HPDE6-E6E7 (cell line): ENCODE measurements around the gene CLIP1.
A peak's percentile ranks its signal among the peaks of the same experiment; 100 is the strongest.
"Not testable (repeated sequence)": the region's sequence is repeated elsewhere in the genome, so short reads cannot be mapped to it uniquely, and the experiment has no call there.

Experiments used
- DNase-seq: peaks from one replicate; pipeline ENCODE4 v3.0.0; 2011; ENCODE audit warnings: missing footprints; ENCODE audit errors: extremely low spot score

CLIP1 gene

DNA sequence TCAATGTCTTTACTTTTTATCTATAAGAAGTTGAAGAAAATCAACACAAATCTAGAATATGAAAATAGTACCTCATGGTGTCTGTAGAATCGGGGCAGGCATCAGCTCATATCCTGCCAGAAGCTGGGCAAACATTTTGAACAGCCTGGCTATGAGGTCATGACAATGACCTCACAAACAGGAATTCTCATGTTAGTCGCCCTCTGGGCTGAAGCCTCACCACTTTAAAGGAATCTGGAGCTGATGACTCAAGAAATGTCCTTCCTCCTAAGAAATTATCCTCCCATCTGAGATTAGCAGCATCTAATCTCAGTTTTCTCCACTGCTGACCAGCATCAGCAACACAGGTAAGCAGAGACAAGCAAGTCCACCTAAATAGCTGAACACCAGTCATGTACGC is 27.1 kb downstream of the CLIP1 start:
- peak; percentile 35 for DNase-seq

- no peak for DNase-seq
These were observed 27.8 kb downstream of the CLIP1 start for GRCh38 chr12:122394626-122395194.

- DNase-seq: no peak
These were observed 28.7 kb downstream of the CLIP1 start for GRCh38 chr12:122393817-122394216.

DNA sequence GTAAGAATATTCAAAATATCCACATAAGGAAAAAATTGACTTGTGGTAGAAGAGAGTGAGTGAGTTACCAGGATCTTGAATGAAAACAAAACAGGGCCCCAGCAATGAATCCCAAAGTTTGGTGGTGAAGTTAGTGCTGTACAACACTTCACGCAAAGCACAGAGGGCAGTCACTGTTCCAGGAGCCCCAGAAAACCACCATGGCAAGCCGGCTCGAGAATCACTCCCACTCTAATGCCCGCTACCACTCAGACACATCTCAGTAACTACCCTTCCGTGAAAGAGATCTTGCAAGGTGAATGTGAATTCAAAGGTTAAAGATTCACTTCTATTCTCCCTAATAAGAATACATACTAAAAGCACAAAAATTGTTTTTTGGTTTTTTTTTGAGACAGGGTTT is 30.1 kb downstream of the CLIP1 start:
- no peak for DNase-seq

- DNase-seq: no peak
These were observed 32.8 kb downstream of the CLIP1 start for GRCh38 chr12:122389677-122390076.

- DNase-seq: no peak
These were observed 34.6 kb downstream of the CLIP1 start for GRCh38 chr12:122387887-122388286.

DNA sequence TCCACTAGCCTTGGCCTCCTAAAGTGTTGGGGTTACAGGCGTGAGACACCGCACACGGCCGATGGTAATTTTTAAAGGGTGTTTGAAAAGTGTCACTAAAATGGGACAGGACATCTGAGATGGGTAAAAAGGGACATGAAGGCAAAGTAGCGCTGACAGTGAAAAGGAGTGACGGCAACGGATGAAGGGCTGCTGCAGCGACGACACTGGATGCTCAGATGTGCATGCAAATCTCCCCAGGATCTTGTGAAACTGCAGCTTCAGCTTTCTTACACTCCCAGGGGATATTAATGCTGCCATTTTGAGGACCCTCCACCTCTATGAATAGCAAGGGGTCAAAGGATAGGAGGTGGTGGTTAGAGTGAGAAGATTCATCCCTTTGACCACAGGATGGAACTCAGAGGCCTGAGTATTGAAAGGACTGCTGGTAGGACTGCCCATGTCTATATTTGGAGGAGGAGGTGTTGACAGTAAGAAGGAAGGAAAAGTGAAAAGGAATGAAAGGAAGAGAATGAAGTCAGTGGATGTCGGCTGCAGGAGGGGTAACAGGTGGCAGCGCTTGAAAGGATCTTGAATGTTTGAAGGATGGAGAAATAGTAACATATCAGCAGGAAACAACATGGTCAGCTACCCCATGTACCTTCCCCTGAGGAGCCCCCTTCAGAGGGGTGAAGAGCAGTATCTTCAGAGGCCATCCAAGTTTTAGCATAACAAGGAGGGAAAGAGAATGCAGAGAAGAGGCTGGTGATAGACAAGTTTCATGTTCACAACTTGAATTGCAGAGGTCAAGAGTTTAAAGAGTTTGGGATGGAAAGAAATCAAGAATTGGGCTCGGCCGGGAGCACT is 37.1 kb downstream of the CLIP1 start:
- no peak for DNase-seq

GRCh38 chr12:122382919-122383350 is 39.5 kb downstream of the CLIP1 start:
- no peak for DNase-seq

DNA sequence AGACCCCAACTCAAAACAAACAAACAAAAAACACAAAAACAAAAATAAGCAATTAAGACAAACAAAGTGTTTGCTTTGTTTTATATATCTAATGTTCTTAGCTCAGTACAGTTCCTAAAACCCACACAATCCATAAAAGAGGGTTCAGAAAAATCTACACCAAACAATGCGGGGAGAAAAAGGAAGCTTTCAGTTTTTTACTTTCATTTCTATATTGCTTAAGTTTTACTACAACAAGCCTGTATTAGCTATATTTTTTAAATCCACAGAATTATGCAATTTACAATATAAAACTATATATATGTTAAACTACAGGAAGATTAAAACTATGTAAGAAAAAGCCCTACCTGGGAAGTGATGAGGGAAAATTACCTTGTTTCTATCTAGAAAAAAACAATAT is 41.4 kb downstream of the CLIP1 start:
- no peak for DNase-seq

- DNase-seq: not testable (repeated sequence)
These were observed 45.7 kb downstream of the CLIP1 start for GRCh38 chr12:122376751-122377150.

GRCh38 chr12:122374707-122375106 is 47.8 kb downstream of the CLIP1 start:
- DNase-seq: no peak

GRCh38 chr12:122371475-122372045 is 50.9 kb downstream of the CLIP1 start:
- DNase-seq: no peak

DNA sequence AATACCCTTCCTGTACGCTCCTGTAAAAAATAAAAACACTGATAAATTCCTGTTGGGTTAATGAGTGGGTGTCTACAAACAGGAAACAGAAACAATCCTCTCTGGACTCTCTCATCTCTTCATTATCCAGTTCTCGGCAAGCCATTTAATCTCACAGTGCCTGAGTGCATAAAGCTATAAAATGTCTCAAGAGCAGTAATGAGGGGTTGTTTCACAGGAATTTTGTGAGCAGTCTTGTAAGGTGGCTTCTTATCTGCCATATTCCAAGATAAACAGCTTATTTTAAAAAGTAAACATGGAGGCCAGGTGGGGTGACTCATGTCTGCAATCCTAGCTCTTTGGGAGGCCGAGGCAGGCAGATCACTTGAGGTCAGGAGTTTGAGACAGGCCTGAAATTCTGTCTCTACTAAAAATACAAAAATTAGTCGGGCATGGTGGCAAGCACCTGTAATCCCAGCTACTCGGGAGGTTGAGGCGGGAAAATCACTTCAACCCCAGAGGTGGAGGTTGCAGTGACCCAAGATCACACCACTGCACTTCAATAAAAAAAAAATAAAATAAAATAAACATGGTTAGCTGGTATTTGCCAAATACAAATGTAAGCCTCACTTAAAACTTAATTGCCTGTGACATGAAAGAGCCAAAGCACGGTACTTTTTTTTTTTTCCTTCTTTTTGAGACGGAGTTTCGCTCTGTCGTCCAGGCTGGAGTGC is 54.0 kb downstream of the CLIP1 start:
- no peak for DNase-seq

DNA sequence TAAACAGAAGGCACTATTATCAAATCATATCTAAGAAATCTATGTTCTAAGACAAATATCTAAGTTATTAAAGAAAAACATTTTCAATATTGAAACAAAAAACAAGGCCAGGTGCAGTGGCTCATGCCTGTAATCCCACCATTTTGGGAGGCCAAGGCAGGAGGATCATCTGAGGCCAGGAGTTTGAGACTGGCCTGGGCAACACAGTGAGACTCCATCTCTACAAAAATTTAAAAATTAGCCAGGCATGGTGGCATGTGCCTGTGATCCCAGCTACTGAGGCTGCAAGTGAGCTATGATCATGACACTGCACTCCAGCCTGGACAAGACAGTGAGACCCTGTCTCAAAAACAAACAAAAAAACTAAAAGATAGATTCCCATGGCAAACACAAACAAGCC is 54.8 kb downstream of the CLIP1 start:
- not testable (repeated sequence) for DNase-seq

GRCh38 chr12:122366685-122367475 is 55.6 kb downstream of the CLIP1 start:
- DNase-seq: peak; percentile 84

- DNase-seq: not testable (repeated sequence)
These were observed 57.2 kb downstream of the CLIP1 start for GRCh38 chr12:122365226-122365625.

GRCh38 chr12:122363782-122364181 is 58.7 kb downstream of the CLIP1 start:
- DNase-seq: no peak

- DNase-seq: no peak
These were observed 59.7 kb downstream of the CLIP1 start for GRCh38 chr12:122362755-122363154.

DNA sequence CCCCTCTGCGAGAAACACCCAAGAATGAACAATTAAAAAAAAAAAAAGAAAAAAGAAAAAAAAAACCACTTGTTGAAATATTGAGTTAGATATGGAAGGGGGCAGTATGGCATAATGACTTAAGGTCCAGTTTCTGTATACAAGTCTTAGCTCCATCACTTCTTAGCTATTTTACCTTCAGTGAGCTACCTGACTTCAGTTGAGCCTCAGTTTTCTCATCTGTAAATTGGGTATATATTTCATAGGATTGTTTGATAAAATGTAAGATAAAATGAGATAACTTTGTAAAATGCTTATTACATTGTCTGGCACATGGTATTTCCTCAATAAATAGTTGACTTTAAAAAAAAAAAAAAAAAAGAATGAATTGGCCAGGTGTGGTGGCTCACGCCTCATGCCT is 64.1 kb downstream of the CLIP1 start:
- DNase-seq: not testable (repeated sequence)

DNA sequence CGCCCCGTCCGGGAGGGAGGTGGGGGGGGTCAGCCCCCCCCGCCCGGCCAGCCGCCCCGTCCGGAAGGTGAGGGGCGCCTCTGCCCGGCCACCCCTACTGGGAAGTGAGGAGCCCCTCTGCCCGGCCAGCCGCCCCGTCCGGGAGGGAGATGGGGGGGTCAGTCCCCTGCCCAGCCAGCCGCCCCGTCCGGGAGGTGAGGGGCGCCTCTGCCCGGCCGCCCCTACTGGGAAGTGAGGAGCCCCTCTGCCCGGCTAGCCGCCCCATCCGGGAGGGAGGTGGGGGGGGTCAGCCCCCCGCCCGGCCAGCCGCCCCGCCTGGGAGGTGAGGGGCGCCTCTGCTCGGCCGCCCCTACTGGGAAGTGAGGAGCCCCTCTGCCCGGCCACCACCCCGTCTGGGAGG is 64.9 kb downstream of the CLIP1 start:
- not testable (repeated sequence) for DNase-seq

DNA sequence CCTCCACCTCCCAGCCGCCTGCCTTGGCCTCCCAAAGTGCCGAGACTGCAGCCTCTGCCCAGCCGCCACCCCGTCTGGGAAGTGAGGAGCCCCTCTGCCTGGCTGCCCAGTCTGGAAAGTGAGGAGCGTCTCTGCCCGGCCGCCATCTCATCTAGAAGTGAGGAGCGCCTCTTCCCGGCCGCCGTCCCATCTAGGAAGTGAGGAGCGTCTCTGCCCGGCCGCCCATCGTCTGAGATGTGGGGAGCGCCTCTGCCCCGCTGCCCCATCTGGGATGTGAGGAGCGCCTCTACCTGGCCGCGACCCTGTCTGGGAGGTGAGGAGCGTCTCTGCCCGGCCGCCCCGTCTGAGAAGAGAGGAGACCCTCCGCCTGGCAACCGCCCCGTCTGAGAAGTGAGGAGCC is 65.5 kb downstream of the CLIP1 start:
- DNase-seq: not testable (repeated sequence)
